Sigmoid colon (tissue), 4 donors: Measurements from ENCODE around the gene C1orf35.

ENCODE experiments used
- EP300 ChIP-seq, 4 donors: sonication (generic); formaldehyde crosslinking; IDR thresholded peaks; one replicate each; pipeline ENCODE4 v1.6.1; 2017; ENCODE audit warnings: antibody characterized with exemption in 4 of 4
- POLR2A ChIP-seq, 2 donors: fragments of 450-650 bp; IDR thresholded peaks; one replicate each; pipeline ENCODE4 v1.6.1; 2016; ENCODE audit warnings: antibody characterized with exemption in 2 of 2, mild to moderate bottlenecking in 2 of 2, moderate library complexity in 2 of 2
- POLR2AphosphoS5 ChIP-seq, 4 donors: sonication (generic); formaldehyde crosslinking; IDR thresholded peaks; one replicate each; pipeline ENCODE4 v1.6.1; 2017; ENCODE audit warnings: antibody characterized with exemption in 4 of 4
- TF ChIP-seq, protein P1 (sequence below), 4 experiments: fragments of 450-650 bp in 3 of 4; fragments of 200-600 bp in 1 of 4; IDR thresholded peaks; one replicate each; pipeline ENCODE4 v1.5.1; 2016 to 2019; ENCODE audit warnings: antibody characterized with exemption in 4 of 4, mild to moderate bottlenecking in 3 of 4, moderate library complexity in 2 of 4

GRCh38 chr1:228145463-228146416 lies 42.6 kb upstream of the C1orf35 start:
- TF ChIP-seq, protein P1, sequence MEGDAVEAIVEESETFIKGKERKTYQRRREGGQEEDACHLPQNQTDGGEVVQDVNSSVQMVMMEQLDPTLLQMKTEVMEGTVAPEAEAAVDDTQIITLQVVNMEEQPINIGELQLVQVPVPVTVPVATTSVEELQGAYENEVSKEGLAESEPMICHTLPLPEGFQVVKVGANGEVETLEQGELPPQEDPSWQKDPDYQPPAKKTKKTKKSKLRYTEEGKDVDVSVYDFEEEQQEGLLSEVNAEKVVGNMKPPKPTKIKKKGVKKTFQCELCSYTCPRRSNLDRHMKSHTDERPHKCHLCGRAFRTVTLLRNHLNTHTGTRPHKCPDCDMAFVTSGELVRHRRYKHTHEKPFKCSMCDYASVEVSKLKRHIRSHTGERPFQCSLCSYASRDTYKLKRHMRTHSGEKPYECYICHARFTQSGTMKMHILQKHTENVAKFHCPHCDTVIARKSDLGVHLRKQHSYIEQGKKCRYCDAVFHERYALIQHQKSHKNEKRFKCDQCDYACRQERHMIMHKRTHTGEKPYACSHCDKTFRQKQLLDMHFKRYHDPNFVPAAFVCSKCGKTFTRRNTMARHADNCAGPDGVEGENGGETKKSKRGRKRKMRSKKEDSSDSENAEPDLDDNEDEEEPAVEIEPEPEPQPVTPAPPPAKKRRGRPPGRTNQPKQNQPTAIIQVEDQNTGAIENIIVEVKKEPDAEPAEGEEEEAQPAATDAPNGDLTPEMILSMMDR (IDR thresholded peaks at IDR 0.05) = no peak
- TF ChIP-seq POLR2A (IDR thresholded peaks at IDR 0.05) (no peak), EP300 (IDR thresholded peaks at IDR 0.05) (no peak), POLR2AphosphoS5 (IDR thresholded peaks at IDR 0.05) (no peak)
